ENCODE data around the gene APOBEC3F.
"Not testable (repeated sequence)": the region's sequence is repeated elsewhere in the genome, so short reads cannot be mapped to it uniquely, and the experiment has no call there.

APOBEC3F gene

DNA sequence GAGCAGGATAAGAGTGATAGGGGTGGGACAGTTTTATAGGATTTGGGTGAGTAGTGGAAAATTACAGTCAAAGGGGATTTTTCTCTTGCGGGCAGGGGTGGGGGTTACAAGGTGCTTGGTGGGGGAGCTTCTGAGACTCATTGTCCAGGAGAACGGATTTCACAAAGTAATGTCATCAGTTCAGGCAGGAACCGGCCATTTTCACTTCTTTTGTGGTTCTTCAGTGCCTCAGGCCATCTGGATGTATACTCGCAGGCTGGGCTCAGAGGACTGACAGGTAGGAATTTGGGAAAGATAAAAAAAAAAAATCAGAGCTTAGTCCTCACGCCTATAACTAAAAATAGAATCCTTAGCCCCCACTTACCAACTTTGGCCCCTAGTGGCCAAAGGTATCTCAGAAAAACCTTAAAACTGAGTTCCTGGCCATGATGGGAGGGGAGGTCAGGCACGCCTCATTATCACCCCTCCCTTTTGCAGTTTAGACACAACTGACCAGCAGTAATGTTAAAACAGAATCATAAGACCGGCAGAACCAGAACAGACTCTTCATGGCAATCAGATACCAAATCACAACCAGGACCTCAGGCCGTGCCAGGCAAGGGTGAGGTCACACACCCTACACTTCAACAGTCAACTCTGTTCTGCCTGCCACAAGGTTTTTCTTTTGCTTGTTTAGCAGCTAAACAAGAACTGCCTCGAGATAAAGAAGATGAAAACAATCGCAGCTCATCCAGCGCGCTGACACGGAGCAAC lies 27.5 kb downstream of the APOBEC3F start:
- H3K27me3 ChIP-seq = no peaks in the 10 kb centered on the region
- no peaks in the 10 kb centered on the region for H3K9me3 ChIP-seq
- H3K4me1 ChIP-seq = no peaks in the 10 kb centered on the region
- TF ChIP-seq, protein P1, sequence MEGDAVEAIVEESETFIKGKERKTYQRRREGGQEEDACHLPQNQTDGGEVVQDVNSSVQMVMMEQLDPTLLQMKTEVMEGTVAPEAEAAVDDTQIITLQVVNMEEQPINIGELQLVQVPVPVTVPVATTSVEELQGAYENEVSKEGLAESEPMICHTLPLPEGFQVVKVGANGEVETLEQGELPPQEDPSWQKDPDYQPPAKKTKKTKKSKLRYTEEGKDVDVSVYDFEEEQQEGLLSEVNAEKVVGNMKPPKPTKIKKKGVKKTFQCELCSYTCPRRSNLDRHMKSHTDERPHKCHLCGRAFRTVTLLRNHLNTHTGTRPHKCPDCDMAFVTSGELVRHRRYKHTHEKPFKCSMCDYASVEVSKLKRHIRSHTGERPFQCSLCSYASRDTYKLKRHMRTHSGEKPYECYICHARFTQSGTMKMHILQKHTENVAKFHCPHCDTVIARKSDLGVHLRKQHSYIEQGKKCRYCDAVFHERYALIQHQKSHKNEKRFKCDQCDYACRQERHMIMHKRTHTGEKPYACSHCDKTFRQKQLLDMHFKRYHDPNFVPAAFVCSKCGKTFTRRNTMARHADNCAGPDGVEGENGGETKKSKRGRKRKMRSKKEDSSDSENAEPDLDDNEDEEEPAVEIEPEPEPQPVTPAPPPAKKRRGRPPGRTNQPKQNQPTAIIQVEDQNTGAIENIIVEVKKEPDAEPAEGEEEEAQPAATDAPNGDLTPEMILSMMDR (IDR thresholded peaks at IDR 0.05; ENCODE audit: low read depth, low read length) = 0 out of 2 replicates have a peak, but pooled peaks have one; percentile 13
- no peaks in the 10 kb centered on the region for H3K36me3 ChIP-seq
- no peak for DNase-seq
- no peak overlapping the region for H3K4me3 ChIP-seq (ENCODE audit: low read depth, low read length)

DNA sequence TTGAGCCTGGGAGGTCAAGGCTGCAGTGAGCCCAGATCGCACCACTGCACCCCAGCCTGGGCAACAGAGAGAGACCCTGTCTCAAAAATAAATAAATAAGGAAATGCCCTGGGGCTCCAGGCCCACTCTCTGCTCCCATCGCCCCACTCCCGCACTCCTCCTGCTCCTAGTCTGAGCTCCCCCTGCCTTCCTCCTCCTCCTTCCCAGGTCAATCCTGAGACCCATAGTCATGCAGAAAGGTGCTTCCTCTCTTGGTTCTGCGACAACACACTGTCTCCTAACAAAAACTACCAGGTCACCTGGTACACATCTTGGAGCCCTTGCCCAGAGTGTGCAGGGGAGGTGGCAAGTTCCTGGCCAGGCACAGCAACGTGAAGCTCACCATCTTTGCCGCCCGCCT lies 29.5 kb downstream of the APOBEC3F start:
- Histone ChIP-seq H3K36me3 (no peaks in the 10 kb centered on the region), H3K4me1 (peaks cover 3% of the 10 kb centered on the region; the same call in 1 of the 2 replicates), H3K27me3 (no peaks in the 10 kb centered on the region), H3K4me3 (ENCODE audit: low read depth, low read length) (no peak overlapping the region), H3K9me3 (no peaks in the 10 kb centered on the region)
- TF ChIP-seq, protein P1 (IDR thresholded peaks at IDR 0.05; ENCODE audit: low read depth, low read length) = no peak
- no peak for DNase-seq

DNA sequence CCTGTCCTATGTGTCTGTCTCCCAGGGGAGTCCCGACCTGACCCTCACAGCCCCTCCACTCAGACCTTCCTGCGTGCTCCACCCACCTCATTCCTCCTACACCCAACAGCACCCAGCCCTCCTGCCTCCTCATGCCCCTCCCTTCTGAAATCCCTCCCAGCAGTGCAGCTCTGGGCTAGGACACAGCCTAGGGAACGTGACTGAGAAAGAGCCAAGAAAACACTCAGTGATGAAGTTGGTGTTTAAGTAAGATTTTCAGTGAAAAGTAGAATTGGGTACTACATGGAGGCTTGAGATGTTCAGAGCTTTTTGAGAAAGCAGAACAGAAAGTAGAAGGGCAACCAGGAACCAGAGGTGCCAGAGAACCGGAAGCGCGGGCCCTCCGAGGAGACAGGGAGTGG lies 31.9 kb downstream of the APOBEC3F start:
- H3K36me3 ChIP-seq; DNase-seq; H3K4me3 ChIP-seq (ENCODE audit: low read depth, low read length); H3K27me3 ChIP-seq; H3K9me3 ChIP-seq; H3K4me1 ChIP-seq: not testable (repeated sequence)

DNA sequence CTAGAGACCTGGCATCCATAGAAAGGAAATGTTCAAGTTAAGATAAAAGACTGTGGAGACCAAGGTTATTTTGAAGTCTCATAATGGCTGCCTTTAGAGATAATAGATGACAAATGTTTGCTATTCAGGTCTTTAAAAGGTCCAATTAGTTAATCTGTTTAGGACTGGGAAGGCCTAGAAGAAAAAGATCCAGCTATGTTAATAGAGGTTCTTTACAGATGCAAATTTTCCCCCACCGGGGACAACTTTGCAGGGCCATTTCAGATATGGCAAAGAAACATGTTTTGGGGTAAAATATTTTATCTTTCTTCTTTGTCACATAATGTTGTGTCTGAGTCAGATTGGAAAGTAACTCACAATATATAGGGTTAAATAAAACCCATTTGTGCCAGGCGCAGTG lies 33.3 kb downstream of the APOBEC3F start:
- no peak for DNase-seq
- Histone ChIP-seq H3K27me3 (no peaks in the 10 kb centered on the region), H3K4me3 (ENCODE audit: low read depth, low read length) (no peak overlapping the region), H3K36me3 (no peaks in the 10 kb centered on the region), H3K9me3 (no peaks in the 10 kb centered on the region), H3K4me1 (peaks cover 3% of the 10 kb centered on the region; the same call in 1 of the 2 replicates)
- TF ChIP-seq, protein P1 (IDR thresholded peaks at IDR 0.05; ENCODE audit: low read depth, low read length) = no peak

DNA sequence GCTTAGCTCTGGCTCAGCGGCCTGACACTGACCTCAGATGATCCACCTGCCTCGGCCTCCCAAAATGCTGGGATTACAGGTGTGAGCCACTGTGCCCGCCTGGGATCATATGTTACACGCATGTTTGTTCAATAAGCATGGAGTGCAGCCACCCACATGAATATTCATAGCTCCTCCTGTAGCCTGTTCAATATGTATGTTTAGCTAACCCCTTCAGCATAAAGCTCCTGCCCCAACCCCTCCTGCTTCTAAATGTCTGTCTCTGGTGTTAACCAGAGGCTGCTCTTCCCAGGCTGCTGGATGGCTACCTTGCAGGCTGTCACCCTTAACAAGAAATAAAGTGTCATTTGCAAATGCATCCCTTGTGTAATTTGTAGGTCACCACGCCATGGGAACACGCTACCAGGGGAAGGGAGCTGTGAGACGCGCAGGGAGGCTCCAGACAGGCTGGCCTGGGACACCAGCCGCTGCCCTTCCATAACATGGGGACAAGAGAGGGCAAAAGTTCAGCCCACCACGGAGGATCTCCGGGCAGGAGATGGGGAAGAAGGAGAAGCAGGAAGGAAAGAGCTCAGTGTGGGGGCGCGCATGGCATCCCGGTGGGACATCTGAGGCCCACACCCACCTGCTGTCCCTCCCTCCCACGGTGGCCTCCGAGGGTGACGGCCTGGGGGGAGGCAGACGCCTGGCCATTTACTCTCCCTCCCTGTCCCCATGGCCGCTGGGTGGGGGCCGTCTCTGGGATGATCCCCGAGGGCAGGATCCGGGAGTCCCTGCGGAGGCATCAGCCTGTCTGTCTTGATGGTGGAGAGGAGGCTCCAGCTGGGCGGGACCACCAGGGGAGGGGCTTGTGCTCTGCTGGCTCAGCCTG lies 35.7 kb downstream of the APOBEC3F start:
- peak overlapping the region; percentile 31; the same call in 1 of the 2 replicates for H3K4me3 ChIP-seq (ENCODE audit: low read depth, low read length)
- not testable (repeated sequence) for H3K9me3 ChIP-seq

DNA sequence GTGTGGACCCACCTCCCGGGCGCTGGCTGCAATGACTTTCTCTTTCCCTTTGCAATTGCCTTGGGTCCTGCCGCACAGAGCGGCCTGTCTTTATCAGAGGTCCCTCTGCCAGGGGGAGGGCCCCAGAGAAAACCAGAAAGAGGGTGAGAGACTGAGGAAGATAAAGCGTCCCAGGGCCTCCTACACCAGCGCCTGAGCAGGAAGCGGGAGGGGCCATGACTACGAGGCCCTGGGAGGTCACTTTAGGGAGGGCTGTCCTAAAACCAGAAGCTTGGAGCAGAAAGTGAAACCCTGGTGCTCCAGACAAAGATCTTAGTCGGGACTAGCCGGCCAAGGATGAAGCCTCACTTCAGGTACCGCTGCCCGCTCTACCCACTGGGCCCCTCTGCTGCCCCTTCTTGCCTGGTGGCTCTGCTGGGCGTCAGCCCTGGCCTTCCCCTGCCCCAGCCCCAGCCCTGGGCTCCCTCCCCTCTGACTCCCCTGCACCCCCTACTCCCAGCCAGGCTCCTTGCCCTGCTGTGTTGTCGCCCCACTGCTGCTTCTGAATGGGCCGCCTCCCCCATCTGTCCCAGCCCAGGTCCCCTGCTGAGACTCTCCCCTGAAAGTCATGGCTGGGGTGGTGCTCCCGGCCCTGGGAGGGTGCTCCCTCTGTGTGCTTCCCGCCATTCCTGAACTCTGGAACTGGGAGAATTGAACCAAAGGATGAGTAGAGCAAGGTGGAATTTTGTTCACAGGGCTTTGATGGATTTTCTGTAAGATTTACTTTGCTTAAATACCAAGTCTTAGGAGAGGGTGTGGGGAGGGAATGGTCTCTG lies 36.6 kb downstream of the APOBEC3F start, which contains the start of gene APOBEC3G:
Gene APOBEC3G (plus strand): TSS at position 250 of the 815 bp plus-strand sequence. CDS start 87 bp downstream, at position 337.
- DNase-seq = peak; percentile 43
- H3K36me3 ChIP-seq, H3K9me3 ChIP-seq, H3K4me1 ChIP-seq, H3K27me3 ChIP-seq: not testable (repeated sequence)
- H3K4me3 ChIP-seq (ENCODE audit: low read depth, low read length) = peak within 1 kb of the TSS; percentile 38

More for the DNA sequence above, 35.7 kb downstream of the APOBEC3F start:
- not testable (repeated sequence) for DNase-seq, H3K27me3 ChIP-seq, H3K4me1 ChIP-seq, H3K36me3 ChIP-seq

DNA sequence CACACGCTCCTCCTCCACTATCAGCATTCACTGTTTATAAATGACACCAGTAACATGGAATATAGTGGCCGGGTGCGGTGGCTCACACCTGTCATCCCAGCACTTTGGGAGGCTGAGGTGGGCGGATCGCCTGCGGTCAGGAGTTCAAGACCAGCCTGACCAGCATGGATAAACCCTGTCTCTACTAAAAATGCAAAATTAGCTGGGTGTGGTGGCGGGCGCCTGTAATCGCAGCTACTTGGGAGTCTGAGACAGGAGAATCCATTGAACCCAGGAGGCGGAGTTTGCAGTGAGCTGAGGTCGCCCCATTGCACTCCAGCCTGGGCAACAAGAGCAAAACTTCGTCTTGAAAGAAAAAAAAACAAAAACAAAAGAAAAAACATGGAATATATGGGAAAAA lies 37.2 kb downstream of the APOBEC3F start:
- not testable (repeated sequence) for H3K36me3 ChIP-seq; DNase-seq; H3K9me3 ChIP-seq; H3K4me3 ChIP-seq (ENCODE audit: low read depth, low read length); H3K27me3 ChIP-seq; H3K4me1 ChIP-seq
